ENCODE results near the gene MSMP. TPM values are rescaled to one million over a fixed set of nuclear protein-coding genes. Genes with fewer than 3 reads are reported as not detected.

Gene MSMP
- total RNA-seq, 1 donor from 2014 or later: not detected

- Histone ChIP-seq H3K4me3 (ENCODE audit: low read length in 3 of 3) (no peak overlapping the region), H3K4me1 (ENCODE audit: control insufficient read depth in 3 of 3, insufficient read depth in 3 of 3, low read length in 3 of 3) (peaks cover 18 to 25% (median 18%) of the 10 kb centered on the region in 3 donors), H3K36me3 (ENCODE audit: control insufficient read depth in 3 of 3, insufficient read depth in 3 of 3, low read length in 3 of 3) (no peaks in the 10 kb centered on the region), H3K27me3 (ENCODE audit: control insufficient read depth in 3 of 3, insufficient read depth in 3 of 3, low read length in 3 of 3) (no peaks in the 10 kb centered on the region), H3K9me3 (ENCODE audit: control insufficient read depth in 3 of 3, low read length in 3 of 3) (no peaks in the 10 kb centered on the region), H3K27ac (ENCODE audit: low read depth, low read length) (no peak overlapping the region), H3K9ac (ENCODE audit: low read depth in 1 of 3, low read length in 3 of 3) (no peak overlapping the region)
Observed at GRCh38 chr9:35771943-35772342, 17.9 kb upstream of the MSMP start.

- H3K4me1 ChIP-seq (ENCODE audit: control insufficient read depth in 3 of 3, insufficient read depth in 3 of 3, low read length in 3 of 3): peaks cover 18 to 25% (median 18%) of the 10 kb centered on the region in 3 donors
- no peak overlapping the region for H3K4me3 ChIP-seq (ENCODE audit: low read length in 3 of 3)
- H3K27me3 ChIP-seq (ENCODE audit: control insufficient read depth in 3 of 3, insufficient read depth in 3 of 3, low read length in 3 of 3): no peaks in the 10 kb centered on the region
- H3K36me3 ChIP-seq (ENCODE audit: control insufficient read depth in 3 of 3, insufficient read depth in 3 of 3, low read length in 3 of 3): no peaks in the 10 kb centered on the region
- peak overlapping the region in 1 of 3 donors; percentile 57 for H3K9ac ChIP-seq (ENCODE audit: low read depth in 1 of 3, low read length in 3 of 3)
- peak overlapping the region; percentile 73 for H3K27ac ChIP-seq (ENCODE audit: low read depth, low read length)
- no peaks in the 10 kb centered on the region for H3K9me3 ChIP-seq (ENCODE audit: control insufficient read depth in 3 of 3, low read length in 3 of 3)
Observed at GRCh38 chr9:35771534-35771933, 17.5 kb upstream of the MSMP start.

GRCh38 chr9:35771075-35771433 is 17.0 kb upstream of the MSMP start:
- Histone ChIP-seq H3K9ac (ENCODE audit: low read depth in 1 of 3, low read length in 3 of 3) (peak overlapping the region in 1 of 3 donors; percentile 57), H3K27ac (ENCODE audit: low read depth, low read length) (peak overlapping the region; percentile 73)

GRCh38 chr9:35769763-35770162 is 15.7 kb upstream of the MSMP start:
- Histone ChIP-seq H3K27ac (ENCODE audit: low read depth, low read length) (no peak overlapping the region), H3K36me3 (ENCODE audit: control insufficient read depth in 3 of 3, insufficient read depth in 3 of 3, low read length in 3 of 3) (no peaks in the 10 kb centered on the region), H3K27me3 (ENCODE audit: control insufficient read depth in 3 of 3, insufficient read depth in 3 of 3, low read length in 3 of 3) (no peaks in the 10 kb centered on the region), H3K4me3 (ENCODE audit: low read length in 3 of 3) (no peak overlapping the region), H3K9me3 (ENCODE audit: control insufficient read depth in 3 of 3, low read length in 3 of 3) (no peaks in the 10 kb centered on the region), H3K4me1 (ENCODE audit: control insufficient read depth in 3 of 3, insufficient read depth in 3 of 3, low read length in 3 of 3) (peaks cover 18 to 25% (median 18%) of the 10 kb centered on the region in 3 donors), H3K9ac (ENCODE audit: low read depth in 1 of 3, low read length in 3 of 3) (no peak overlapping the region)

More at GRCh38 chr9:35771075-35771433, 17.0 kb upstream of the MSMP start:
- H3K9me3 ChIP-seq (ENCODE audit: control insufficient read depth in 3 of 3, low read length in 3 of 3): no peaks in the 10 kb centered on the region
- H3K4me1 ChIP-seq (ENCODE audit: control insufficient read depth in 3 of 3, insufficient read depth in 3 of 3, low read length in 3 of 3): peaks cover 18 to 25% (median 18%) of the 10 kb centered on the region in 3 donors
- no peaks in the 10 kb centered on the region for H3K27me3 ChIP-seq (ENCODE audit: control insufficient read depth in 3 of 3, insufficient read depth in 3 of 3, low read length in 3 of 3)
- no peaks in the 10 kb centered on the region for H3K36me3 ChIP-seq (ENCODE audit: control insufficient read depth in 3 of 3, insufficient read depth in 3 of 3, low read length in 3 of 3)
- peak overlapping the region in 1 of 3 donors; percentile 6 for H3K4me3 ChIP-seq (ENCODE audit: low read length in 3 of 3)

DNA sequence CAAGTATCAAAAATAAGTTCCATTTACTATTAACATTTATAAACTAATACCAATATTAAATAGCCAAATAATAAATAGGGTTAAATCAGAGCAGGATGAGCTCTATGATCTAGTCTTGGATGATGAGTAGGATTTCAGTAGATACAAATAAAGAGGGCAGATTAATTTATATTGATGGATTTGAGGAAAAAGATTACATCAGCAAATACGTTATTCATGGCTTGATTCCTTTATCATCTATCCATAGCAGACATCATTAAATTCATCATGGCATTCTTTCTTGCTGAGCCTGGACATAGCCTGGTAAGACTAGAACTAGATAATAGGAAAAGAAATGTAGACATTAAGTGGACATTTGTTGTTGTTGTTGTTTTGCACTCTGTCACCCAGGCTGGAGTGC is 13.4 kb upstream of the MSMP start:
- Histone ChIP-seq H3K27me3 (ENCODE audit: control insufficient read depth in 3 of 3, insufficient read depth in 3 of 3, low read length in 3 of 3) (no peaks in the 10 kb centered on the region), H3K27ac (ENCODE audit: low read depth, low read length) (no peak overlapping the region), H3K9ac (ENCODE audit: low read depth in 1 of 3, low read length in 3 of 3) (no peak overlapping the region), H3K4me3 (ENCODE audit: low read length in 3 of 3) (no peak overlapping the region), H3K4me1 (ENCODE audit: control insufficient read depth in 3 of 3, insufficient read depth in 3 of 3, low read length in 3 of 3) (peaks cover 18 to 25% (median 18%) of the 10 kb centered on the region in 3 donors), H3K9me3 (ENCODE audit: control insufficient read depth in 3 of 3, low read length in 3 of 3) (no peaks in the 10 kb centered on the region), H3K36me3 (ENCODE audit: control insufficient read depth in 3 of 3, insufficient read depth in 3 of 3, low read length in 3 of 3) (no peaks in the 10 kb centered on the region)

GRCh38 chr9:35766997-35767396 is 12.9 kb upstream of the MSMP start:
- Histone ChIP-seq H3K4me1 (ENCODE audit: control insufficient read depth in 3 of 3, insufficient read depth in 3 of 3, low read length in 3 of 3) (peaks cover 16 to 22% (median 16%) of the 10 kb centered on the region in 3 donors), H3K27me3 (ENCODE audit: control insufficient read depth in 3 of 3, insufficient read depth in 3 of 3, low read length in 3 of 3) (no peaks in the 10 kb centered on the region), H3K27ac (ENCODE audit: low read depth, low read length) (no peak overlapping the region), H3K4me3 (ENCODE audit: low read length in 3 of 3) (no peak overlapping the region), H3K9ac (ENCODE audit: low read depth in 1 of 3, low read length in 3 of 3) (no peak overlapping the region), H3K36me3 (ENCODE audit: control insufficient read depth in 3 of 3, insufficient read depth in 3 of 3, low read length in 3 of 3) (no peaks in the 10 kb centered on the region), H3K9me3 (ENCODE audit: control insufficient read depth in 3 of 3, low read length in 3 of 3) (no peaks in the 10 kb centered on the region)

DNA sequence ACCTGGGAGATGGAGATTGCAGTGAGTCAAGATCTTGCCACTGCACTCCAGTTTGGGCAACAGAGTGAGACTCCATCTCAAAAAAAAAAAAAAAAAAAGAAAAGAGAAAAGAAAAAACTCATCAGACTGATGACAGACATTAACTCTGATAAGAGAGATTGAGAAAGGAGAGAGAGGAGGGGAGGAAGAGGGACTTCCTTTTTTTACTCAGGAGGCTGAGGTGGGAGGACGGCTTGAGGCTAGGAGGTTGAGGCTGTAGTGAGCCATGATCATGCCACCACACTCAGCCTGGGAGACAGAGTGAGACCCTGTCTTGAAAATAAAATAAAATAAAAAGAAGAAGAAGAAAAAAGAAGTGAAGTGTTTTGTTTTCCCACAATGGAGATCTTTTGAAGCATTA is 9.7 kb upstream of the MSMP start:
- Histone ChIP-seq H3K4me1 (ENCODE audit: control insufficient read depth in 3 of 3, insufficient read depth in 3 of 3, low read length in 3 of 3) (peaks cover 0 to 3% (median 0%) of the 10 kb centered on the region in 3 donors), H3K4me3 (ENCODE audit: low read length in 3 of 3) (no peak overlapping the region), H3K36me3 (ENCODE audit: control insufficient read depth in 3 of 3, insufficient read depth in 3 of 3, low read length in 3 of 3) (no peaks in the 10 kb centered on the region), H3K9ac (ENCODE audit: low read depth in 1 of 3, low read length in 3 of 3) (no peak overlapping the region), H3K9me3 (ENCODE audit: control insufficient read depth in 3 of 3, low read length in 3 of 3) (no peaks in the 10 kb centered on the region), H3K27ac (ENCODE audit: low read depth, low read length) (no peak overlapping the region), H3K27me3 (ENCODE audit: control insufficient read depth in 3 of 3, insufficient read depth in 3 of 3, low read length in 3 of 3) (no peaks in the 10 kb centered on the region)

- Histone ChIP-seq H3K4me1 (ENCODE audit: control insufficient read depth in 3 of 3, insufficient read depth in 3 of 3, low read length in 3 of 3) (peaks cover 0 to 8% (median 0%) of the 10 kb centered on the region in 3 donors), H3K27me3 (ENCODE audit: control insufficient read depth in 3 of 3, insufficient read depth in 3 of 3, low read length in 3 of 3) (no peaks in the 10 kb centered on the region), H3K4me3 (ENCODE audit: low read length in 3 of 3) (no peak overlapping the region), H3K27ac (ENCODE audit: low read depth, low read length) (no peak overlapping the region), H3K9ac (ENCODE audit: low read depth in 1 of 3, low read length in 3 of 3) (no peak overlapping the region), H3K9me3 (ENCODE audit: control insufficient read depth in 3 of 3, low read length in 3 of 3) (no peaks in the 10 kb centered on the region), H3K36me3 (ENCODE audit: control insufficient read depth in 3 of 3, insufficient read depth in 3 of 3, low read length in 3 of 3) (no peaks in the 10 kb centered on the region)
Observed at GRCh38 chr9:35763181-35763580, 9.1 kb upstream of the MSMP start.

DNA sequence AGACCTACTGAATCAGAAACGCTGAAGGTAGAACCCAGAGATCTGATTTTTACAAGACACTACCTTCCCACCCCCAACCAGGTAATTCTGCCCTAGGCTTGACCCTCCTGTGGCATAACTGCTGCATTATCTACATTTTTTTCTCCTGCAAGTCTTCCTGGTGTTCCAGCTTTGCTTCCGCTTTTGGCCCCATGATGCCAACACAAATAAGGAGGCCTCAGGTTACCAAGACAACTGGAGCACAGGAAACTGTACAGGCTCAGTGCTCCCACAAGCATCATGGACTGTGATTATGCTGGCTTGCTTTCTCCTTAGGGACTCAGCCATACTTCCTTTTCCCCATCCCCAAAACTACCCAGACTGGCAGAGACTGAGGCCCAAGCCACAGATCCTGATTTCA is 6.6 kb upstream of the MSMP start:
- Histone ChIP-seq H3K9ac (ENCODE audit: low read depth in 1 of 3, low read length in 3 of 3) (no peak overlapping the region), H3K36me3 (ENCODE audit: control insufficient read depth in 3 of 3, insufficient read depth in 3 of 3, low read length in 3 of 3) (peaks cover 0 to 3% (median 0%) of the 10 kb centered on the region in 3 donors), H3K9me3 (ENCODE audit: control insufficient read depth in 3 of 3, low read length in 3 of 3) (no peaks in the 10 kb centered on the region), H3K27ac (ENCODE audit: low read depth, low read length) (no peak overlapping the region), H3K27me3 (ENCODE audit: control insufficient read depth in 3 of 3, insufficient read depth in 3 of 3, low read length in 3 of 3) (no peaks in the 10 kb centered on the region), H3K4me3 (ENCODE audit: low read length in 3 of 3) (no peak overlapping the region), H3K4me1 (ENCODE audit: control insufficient read depth in 3 of 3, insufficient read depth in 3 of 3, low read length in 3 of 3) (peaks cover 16 to 22% (median 17%) of the 10 kb centered on the region in 3 donors)

- no peak overlapping the region for H3K4me3 ChIP-seq (ENCODE audit: low read length in 3 of 3)
- H3K9ac ChIP-seq (ENCODE audit: low read depth in 1 of 3, low read length in 3 of 3): no peak overlapping the region
- H3K4me1 ChIP-seq (ENCODE audit: control insufficient read depth in 3 of 3, insufficient read depth in 3 of 3, low read length in 3 of 3): peaks cover 16 to 22% (median 17%) of the 10 kb centered on the region in 3 donors
- no peaks in the 10 kb centered on the region for H3K9me3 ChIP-seq (ENCODE audit: control insufficient read depth in 3 of 3, low read length in 3 of 3)
- no peaks in the 10 kb centered on the region for H3K27me3 ChIP-seq (ENCODE audit: control insufficient read depth in 3 of 3, insufficient read depth in 3 of 3, low read length in 3 of 3)
- no peak overlapping the region for H3K27ac ChIP-seq (ENCODE audit: low read depth, low read length)
- peaks cover 5 to 11% (median 6%) of the 10 kb centered on the region in 3 donors for H3K36me3 ChIP-seq (ENCODE audit: control insufficient read depth in 3 of 3, insufficient read depth in 3 of 3, low read length in 3 of 3)
Observed at GRCh38 chr9:35759795-35760194, 5.7 kb upstream of the MSMP start.

Data from skeletal muscle tissue (tissue), 4 donors.